ENCODE results near the gene NGB.
"Not testable (repeated sequence)": the region's sequence is repeated elsewhere in the genome, so short reads cannot be mapped to it uniquely, and the experiment has no call there.

Gene NGB

DNA sequence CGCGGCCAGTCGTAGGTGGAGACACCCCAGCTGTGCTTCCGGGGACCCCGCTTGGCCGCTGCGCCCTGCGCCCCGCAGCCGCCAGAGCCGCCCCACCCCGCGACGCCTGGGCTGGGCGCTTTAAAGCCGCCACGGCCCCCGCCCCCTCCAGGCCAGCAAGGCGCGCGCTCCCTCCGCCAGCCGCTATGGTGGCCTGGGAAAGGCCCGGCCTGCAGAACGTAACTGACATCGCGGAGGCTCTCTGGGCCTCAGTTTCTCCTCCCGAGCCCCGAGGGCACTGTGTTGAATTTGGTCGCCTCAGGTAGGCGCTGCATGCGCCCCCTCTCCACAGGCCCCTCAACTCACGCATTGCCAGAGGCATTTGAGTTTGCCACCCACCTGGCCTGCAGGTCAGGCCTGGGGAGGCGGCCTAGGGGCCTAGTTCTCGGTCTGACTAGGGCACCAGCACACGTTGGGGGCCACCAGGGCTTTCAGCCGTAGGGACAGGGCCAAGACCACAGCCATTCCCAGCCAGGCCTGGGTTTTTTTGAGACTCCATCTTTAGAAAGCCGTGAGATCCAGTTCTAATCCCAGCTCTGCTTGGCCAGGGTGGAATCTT, at the start of gene NGB:
Gene NGB, minus strand, starts transcription at position 94 of the 598 bp plus-strand sequence. CDS start 269 bp downstream, outside the sequence.
- no peak for DNase-seq

GRCh38 chr14:77320238-77320935, 49.4 kb upstream of the NGB start, which contains the start of gene POMT2:
TSS of gene POMT2 (minus strand) at chr14:77320883. CDS start at chr14:77320681, 202 bp downstream.
- peak; percentile 76 for DNase-seq

GRCh38 chr14:77319422-77319821, 48.4 kb upstream of the NGB start:
- no peak for DNase-seq

GRCh38 chr14:77318756-77319155, 47.8 kb upstream of the NGB start:
- DNase-seq = not testable (repeated sequence)

GRCh38 chr14:77318006-77318553, 47.1 kb upstream of the NGB start:
- no peak for DNase-seq

GRCh38 chr14:77316872-77317301, 45.9 kb upstream of the NGB start:
- no peak for DNase-seq

DNA sequence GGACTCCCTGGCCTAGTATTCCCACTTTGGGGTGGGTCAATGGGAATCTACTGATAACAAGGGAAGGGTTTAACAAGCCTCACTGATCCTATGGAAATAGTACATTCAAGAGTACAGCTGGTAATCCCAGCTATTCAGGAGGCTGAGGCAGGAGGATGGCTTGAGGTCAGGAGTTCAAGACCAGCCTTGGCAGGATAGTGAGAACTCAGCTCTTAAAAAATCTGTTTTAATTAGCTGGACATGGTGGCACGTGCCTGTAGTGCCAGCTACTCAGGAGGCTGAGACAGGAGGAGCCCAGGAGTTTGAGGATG, 45.1 kb upstream of the NGB start:
- DNase-seq = no peak

DNA sequence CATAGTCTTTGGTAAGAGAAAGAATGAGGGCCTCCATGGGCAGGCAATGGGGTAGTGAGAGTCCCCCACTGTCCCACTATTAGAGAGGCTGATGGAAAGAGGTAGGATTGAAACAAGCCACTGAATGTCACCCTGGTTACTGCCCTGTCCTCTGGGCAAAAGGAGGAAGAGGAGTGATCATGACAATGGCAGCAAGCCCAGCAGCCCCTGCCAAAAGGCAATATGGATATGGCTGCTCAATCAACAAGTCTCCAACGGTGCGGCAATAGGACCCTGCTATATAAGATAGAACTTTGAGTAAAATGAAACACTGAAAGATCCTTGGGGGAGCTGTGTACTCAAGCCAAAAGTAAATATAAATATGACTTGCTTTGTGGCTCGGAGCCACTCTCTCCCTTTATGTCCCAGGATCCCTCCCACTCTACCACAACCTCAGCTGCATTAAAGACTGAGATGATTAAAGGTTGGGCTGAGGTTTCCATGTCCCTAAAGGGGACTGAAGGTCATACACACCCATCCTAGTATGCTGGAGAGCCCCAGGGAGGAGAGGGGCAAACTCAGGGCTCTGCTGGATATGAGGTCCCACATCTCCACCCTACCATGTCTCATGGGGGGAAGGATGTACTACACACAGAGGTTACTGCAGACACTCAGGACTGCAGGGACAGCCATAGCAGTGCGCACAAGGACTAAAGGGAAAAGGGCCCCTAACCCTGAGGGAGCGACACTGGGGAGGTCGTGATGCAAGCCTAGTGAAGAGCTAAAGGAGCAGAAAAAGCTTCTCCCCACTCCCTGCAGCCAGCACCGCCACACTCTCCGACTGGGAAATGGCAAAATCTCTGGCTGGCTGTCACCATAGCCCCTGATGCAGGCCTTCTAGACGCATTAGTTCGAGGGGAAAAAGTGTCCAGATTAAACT, 43.8 kb upstream of the NGB start:
- DNase-seq = no peak

DNA sequence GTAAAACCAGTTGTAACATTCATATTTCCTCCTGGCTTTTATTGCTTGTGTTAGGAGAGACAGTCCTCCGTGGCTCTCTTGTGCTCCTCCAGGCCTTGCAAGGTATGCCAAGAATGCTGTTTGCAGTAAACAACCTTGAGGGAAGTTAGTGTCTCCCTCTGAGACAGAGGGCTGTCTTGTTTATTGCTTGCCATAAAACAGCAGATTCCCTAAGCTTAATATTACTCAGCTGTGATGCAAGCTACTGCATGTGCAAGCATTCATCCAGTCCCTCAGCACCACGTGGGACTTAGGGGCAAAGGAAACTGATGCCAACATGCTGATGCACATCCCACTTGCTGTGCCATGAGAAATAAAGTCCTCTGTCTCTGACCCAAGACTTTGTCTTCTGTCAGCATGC, 43.0 kb upstream of the NGB start:
- DNase-seq = no peak

- DNase-seq = no peak
These were observed 42.4 kb upstream of the NGB start for GRCh38 chr14:77313371-77313770.

DNA sequence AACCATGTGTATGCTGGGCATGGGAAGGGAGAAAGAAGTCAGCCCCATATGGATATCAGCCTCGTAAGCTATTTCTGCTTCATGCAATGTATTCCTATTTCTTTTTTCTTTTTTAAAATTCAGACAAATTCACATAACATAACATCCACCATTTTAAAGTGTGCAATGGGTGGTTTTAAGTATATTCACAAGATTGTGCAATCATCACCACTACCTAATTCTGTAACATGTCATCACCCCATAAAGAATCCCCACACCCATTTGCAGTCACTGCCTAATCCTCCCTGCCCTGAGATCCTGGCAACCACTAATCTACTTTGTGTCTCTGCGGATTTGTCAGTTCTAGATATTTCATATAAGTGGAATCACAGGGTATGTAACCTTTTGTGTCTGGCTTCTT, 40.2 kb upstream of the NGB start:
- DNase-seq = no peak

GRCh38 chr14:77310026-77310425, 39.0 kb upstream of the NGB start:
- DNase-seq = no peak

DNA sequence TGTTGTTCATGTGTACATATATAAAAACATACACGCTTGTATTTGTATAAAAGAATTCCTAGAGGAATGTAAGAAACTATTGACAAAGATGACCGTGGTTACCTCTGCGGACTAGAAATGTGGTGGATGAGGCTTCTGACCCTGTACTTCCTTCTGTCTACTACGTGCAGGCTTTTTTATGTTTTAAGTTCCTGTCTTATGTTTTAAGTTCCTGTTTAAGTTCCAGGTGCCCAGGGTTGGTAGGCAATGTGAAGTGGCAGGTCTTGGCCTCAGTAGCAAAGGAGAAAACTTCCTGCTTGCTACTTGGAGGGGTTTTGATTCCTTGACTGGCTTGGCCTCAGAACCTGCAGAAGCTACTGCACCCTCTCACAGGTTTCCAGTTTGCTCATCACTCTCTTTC, 38.1 kb upstream of the NGB start:
- no peak for DNase-seq

DNA sequence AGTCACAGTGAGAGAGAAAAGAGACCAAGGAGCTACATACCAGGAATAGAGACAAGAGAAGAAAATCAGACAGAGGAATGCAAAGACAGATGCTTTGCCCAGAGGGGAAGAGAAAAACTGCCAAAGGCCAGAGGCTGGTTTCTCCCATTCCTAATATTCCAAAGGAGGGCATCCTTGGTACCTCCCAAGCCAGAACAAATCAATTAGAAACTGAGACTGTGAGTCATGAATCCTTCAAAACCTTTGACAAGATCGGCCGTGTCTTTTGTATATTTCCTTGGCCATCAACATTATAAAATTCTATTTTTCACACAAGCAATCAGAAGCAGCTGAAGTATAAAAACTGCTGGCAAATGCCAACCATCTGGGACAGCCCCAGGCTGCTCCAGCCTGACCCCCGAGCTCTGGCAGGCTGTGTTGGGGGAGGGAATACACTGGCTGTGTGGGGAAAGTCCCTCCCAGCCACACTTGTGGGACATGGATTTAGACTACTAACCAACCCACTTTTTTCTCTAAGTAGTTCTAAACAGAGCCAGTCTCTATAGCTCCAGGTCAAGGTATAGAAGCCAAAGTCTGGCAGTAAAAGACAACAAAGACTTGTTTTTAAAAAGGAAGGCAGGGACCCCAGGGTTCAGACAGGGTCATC, 36.0 kb upstream of the NGB start:
- DNase-seq = no peak

- no peak for DNase-seq
These were observed 35.4 kb upstream of the NGB start for GRCh38 chr14:77306416-77306815.

DNA sequence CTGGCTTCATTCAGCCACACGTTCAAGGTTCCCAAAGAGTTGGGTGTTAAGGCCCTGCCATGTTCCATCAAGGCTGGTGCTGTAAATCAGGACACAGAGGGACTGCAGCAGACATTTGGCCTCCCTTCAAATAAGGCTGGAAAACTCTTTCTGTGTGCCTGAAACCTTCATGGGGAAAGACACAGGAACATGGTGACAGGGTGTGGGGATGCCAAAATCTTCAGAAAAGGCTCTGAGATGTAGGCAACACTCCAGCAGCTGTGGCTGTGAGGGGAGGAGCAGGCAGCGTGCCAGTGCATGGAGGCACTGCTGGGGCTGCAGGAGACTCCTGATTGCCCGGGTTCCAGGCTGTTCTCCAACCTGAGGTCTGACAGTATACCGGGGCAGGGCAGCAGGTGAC, 34.7 kb upstream of the NGB start:
- DNase-seq = no peak

- no peak for DNase-seq
These were observed 32.6 kb upstream of the NGB start for GRCh38 chr14:77303417-77304156.

GRCh38 chr14:77302926-77303325, 31.9 kb upstream of the NGB start:
- no peak for DNase-seq

DNA sequence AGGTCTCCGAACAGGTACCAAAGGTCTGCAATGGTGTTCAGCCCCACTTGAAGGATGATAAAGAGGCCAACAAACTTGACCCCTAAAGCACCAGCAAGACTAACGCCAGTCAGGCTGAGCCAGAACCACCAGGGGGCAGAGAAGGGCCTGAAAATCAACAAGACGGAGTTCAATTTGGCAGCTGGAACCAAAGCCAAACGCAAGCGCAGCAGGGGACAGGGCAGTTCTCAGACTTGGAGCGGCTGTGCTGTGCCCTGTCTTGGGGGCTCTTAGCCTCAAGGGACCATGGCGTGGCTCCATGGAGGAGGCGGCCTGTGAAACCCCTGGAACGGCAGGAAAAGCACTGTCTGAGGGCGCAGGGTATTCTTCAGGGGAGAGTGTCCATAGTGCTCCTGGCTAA, 30.1 kb upstream of the NGB start:
- no peak for DNase-seq

DNA sequence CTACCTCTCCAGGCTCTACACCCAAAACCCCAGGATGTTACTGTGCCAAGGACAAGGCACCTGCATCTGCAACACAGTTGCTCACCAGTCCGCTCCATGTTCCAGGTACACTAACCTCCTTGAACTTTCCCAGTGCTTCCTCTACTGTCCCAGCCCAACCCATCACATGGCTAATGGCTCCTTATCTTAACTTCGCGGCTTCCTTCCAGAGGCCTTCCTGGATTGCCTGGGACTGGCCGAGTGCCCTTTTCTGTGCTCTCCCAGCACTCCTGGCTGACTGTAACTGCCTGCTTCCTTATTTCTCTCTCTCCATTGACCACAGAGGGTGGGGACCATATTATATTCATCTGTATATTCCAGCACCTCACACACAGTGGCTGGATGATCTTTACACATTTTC, 28.8 kb upstream of the NGB start:
- no peak for DNase-seq

DNA sequence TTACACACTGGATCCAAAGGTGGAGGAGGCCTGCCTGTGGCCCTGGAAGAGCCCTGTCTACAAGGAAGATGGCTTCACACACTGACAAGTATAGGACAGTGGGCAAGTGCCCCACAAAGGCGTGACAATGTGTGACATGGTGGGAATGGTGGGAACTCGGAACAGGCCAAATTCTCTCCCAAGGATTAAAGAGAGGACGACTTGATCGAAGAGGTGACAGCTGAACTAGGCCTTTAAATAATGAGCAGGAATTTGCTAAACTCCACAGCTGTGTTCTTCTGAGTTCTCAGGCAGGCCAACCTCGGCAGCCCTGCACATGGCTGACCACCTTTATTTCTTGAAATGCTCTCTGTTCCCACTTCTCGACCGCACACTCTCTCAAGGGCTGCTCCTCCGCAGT, 25.9 kb upstream of the NGB start:
- DNase-seq = no peak

- no peak for DNase-seq
These were observed 25.1 kb upstream of the NGB start for GRCh38 chr14:77296155-77296554.

All from NCI-H526 treated with DMSO at 0.1 percent for 48 hours (cell line).